OCI-LY3 (cell line): ENCODE measurements around the gene TCTN1.

Experiments
- H2AFZ ChIP-seq: fragments of 200-600, 300-600 bp; shearing (Covaris generic); 2 replicates; pipeline ENCODE4 v1.6.0; 2014; ENCODE audit warnings: antibody characterized with exemption, low read depth, low read length
- H3K27ac ChIP-seq: fragments of 200-600, 300-600 bp; sonication (generic); 2 replicates; pipeline ENCODE4 v1.5.1; 2014; ENCODE audit warnings: mild to moderate bottlenecking, low read length, moderate library complexity, mixed read lengths
- H3K27me3 ChIP-seq: fragments of 200-600, 300-600 bp; sonication (generic); 2 replicates; pipeline ENCODE4 v1.6.1; 2014; ENCODE audit warnings: low read depth, low read length, mixed read lengths
- H3K36me3 ChIP-seq: fragments of 200-600, 300-600 bp; sonication (generic); replicated peaks from 2 replicates; pipeline ENCODE3; 2014; ENCODE audit warnings: low read depth, low read length, mixed read lengths
- H3K4me1 ChIP-seq: fragments of 300-600, 200-600 bp; sonication (generic); 2 replicates; pipeline ENCODE4 v1.6.1; 2014; ENCODE audit warnings: low read length, mixed read lengths
- H3K4me2 ChIP-seq: fragments of 200-600, 300-600 bp; sonication (generic); 2 replicates; pipeline ENCODE4 v1.6.1; 2014; ENCODE audit warnings: low read length, mixed read lengths
- H3K4me3 ChIP-seq: fragments of 300-600, 200-600 bp; sonication (generic); 2 replicates; pipeline ENCODE4 v1.5.1; 2014; ENCODE audit warnings: antibody characterized with exemption, mild to moderate bottlenecking, low read length, moderate library complexity
- H3K79me2 ChIP-seq: fragments of 300-600, 200-600 bp; shearing (Covaris generic); 2 replicates; pipeline ENCODE4 v1.6.1; 2014; ENCODE audit warnings: mild to moderate bottlenecking, low read length, mixed read lengths
- H3K9ac ChIP-seq: fragments of 300-600, 200-600 bp; shearing (Covaris generic); 2 replicates; pipeline ENCODE4 v1.6.0; 2014; ENCODE audit warnings: mild to moderate bottlenecking, low read length, moderate library complexity
- H3K9me3 ChIP-seq: fragments of 200-600, 300-600 bp; shearing (Covaris generic); 2 replicates; pipeline ENCODE4 v1.6.1; 2014; ENCODE audit warnings: low read length, mixed read lengths; ENCODE audit not compliant: insufficient read depth
- H4K20me1 ChIP-seq: fragments of 200-600, 300-600 bp; sonication (generic); 2 replicates; pipeline ENCODE4 v1.6.1; 2016; ENCODE audit warnings: low read length, mixed read lengths; ENCODE audit not compliant: insufficient read depth
- EZH2phosphoT487 ChIP-seq: fragments of 200-600 bp; shearing (Covaris generic); IDR thresholded peaks from 2 replicates; pipeline ENCODE4 v1.6.1; 2018; ENCODE audit warnings: antibody characterized with exemption, mixed run types, low read depth
- TF ChIP-seq, protein P1 (sequence below): fragments of 200-600, 300-600 bp; sonication (generic); IDR thresholded peaks from 2 replicates; pipeline ENCODE4 v1.5.1; 2014; ENCODE audit warnings: antibody characterized with exemption, low read length, low read depth

The TCTN1 gene

GRCh38 chr12:110579535-110580253 lies 34.2 kb upstream of the TCTN1 start:
- H3K9me3 ChIP-seq, result no peaks in the 10 kb centered on the region
- peak overlapping the region; percentile 60 for H3K4me3 ChIP-seq
- H2AFZ ChIP-seq, result no peak overlapping the region
- peak overlapping the region; percentile 80; the same call in 1 of the 2 replicates for H3K27ac ChIP-seq
- H4K20me1 ChIP-seq, result peaks cover 71% of the 10 kb centered on the region
- peak overlapping the region; percentile 71 for H3K4me2 ChIP-seq
- peaks cover 84% of the 10 kb centered on the region for H3K79me2 ChIP-seq
- H3K36me3 ChIP-seq, result peaks cover 19% of the 10 kb centered on the region
- H3K4me1 ChIP-seq, result peaks cover 51% of the 10 kb centered on the region
- H3K9ac ChIP-seq, result no peak overlapping the region
- TF ChIP-seq, protein P1, sequence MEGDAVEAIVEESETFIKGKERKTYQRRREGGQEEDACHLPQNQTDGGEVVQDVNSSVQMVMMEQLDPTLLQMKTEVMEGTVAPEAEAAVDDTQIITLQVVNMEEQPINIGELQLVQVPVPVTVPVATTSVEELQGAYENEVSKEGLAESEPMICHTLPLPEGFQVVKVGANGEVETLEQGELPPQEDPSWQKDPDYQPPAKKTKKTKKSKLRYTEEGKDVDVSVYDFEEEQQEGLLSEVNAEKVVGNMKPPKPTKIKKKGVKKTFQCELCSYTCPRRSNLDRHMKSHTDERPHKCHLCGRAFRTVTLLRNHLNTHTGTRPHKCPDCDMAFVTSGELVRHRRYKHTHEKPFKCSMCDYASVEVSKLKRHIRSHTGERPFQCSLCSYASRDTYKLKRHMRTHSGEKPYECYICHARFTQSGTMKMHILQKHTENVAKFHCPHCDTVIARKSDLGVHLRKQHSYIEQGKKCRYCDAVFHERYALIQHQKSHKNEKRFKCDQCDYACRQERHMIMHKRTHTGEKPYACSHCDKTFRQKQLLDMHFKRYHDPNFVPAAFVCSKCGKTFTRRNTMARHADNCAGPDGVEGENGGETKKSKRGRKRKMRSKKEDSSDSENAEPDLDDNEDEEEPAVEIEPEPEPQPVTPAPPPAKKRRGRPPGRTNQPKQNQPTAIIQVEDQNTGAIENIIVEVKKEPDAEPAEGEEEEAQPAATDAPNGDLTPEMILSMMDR, result no peak
- no peak for TF ChIP-seq EZH2phosphoT487
- no peaks in the 10 kb centered on the region for H3K27me3 ChIP-seq

- no peaks in the 10 kb centered on the region for H3K9me3 ChIP-seq
- H2AFZ ChIP-seq, result no peak overlapping the region
- H3K4me2 ChIP-seq, result peak overlapping the region; percentile 72
- peaks cover 52% of the 10 kb centered on the region for H4K20me1 ChIP-seq
- H3K27me3 ChIP-seq, result peaks cover 4% of the 10 kb centered on the region; the same call in 1 of the 2 replicates
- H3K36me3 ChIP-seq, result peaks cover 15% of the 10 kb centered on the region
- TF ChIP-seq EZH2phosphoT487, result no peak
- TF ChIP-seq, protein P1, result no peak
- peak overlapping the region; percentile 72 for H3K27ac ChIP-seq
- H3K4me1 ChIP-seq, result peaks cover 62% of the 10 kb centered on the region
- peak overlapping the region; percentile 78 for H3K9ac ChIP-seq
- peaks cover 62% of the 10 kb centered on the region for H3K79me2 ChIP-seq
- peak overlapping the region; percentile 85 for H3K4me3 ChIP-seq
Measured at GRCh38 chr12:110581931-110582275, 32.0 kb upstream of the TCTN1 start.

DNA sequence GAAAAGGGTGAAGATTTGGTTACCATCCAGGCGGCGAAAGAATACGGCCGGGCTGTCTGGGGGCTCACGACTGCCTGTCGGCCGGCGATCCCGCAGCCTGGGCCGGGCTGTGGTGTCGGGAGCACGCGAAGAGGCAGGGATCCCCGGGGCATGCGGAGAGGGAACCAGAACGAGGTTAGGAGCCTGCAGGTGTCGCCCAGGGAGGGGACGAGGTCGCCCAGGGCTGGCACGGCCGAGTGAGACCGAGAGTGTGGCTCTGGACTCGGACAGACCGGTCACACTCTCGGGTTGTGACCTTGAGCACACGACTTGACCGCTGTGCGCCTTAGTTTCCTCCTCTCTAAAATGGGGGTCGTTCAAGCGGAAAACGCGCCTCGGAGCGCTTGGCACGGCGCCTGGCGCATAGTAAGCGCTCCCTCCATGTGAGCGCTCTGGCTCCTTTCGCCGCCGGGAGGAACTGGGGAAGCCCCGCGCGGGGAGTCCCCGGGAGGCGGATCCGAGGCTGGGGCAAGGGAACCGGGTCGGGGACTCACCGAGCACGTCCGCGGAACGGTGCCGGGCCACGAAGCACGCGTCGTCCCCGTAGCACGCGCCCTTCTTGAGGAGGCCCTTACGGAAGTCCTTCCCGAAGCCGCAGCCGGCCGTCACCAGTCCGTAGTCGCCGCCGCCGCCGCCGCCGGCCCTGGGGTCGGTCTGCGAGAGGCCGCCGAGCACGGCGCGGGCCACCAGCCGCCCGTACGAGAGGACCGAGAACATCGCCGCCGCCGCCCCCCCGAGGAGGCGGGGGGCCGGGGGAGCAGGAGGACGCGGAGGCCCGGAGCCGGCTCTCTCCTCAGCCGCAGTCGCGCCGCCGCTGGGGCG lies 31.4 kb upstream of the TCTN1 start:
- H2AFZ ChIP-seq, result no peak overlapping the region
- peaks cover 49% of the 10 kb centered on the region for H4K20me1 ChIP-seq

More for the DNA sequence above, 31.4 kb upstream of the TCTN1 start:
- Histone ChIP-seq H3K4me1 (peaks cover 58% of the 10 kb centered on the region), H3K4me2 (peak overlapping the region; percentile 72), H3K9ac (peak overlapping the region; percentile 78), H3K27me3 (peaks cover 4% of the 10 kb centered on the region; the same call in 1 of the 2 replicates), H3K27ac (peak overlapping the region; percentile 72), H3K79me2 (peaks cover 56% of the 10 kb centered on the region), H3K9me3 (no peaks in the 10 kb centered on the region), H3K36me3 (peaks cover 15% of the 10 kb centered on the region), H3K4me3 (peak overlapping the region; percentile 85)
- TF ChIP-seq EZH2phosphoT487, result no peak
- TF ChIP-seq, protein P1, result no peak
